Esophagus squamous epithelium (tissue), 4 donors: ENCODE data around the gene S100G.

Experiments
- CTCF ChIP-seq, 6 experiments: fragments of 450-650 bp in 4 of 6; fragments of 200-600 bp in 2 of 6; sonication (generic) in 2 of 6; IDR thresholded peaks; one replicate each; pipeline ENCODE4 v1.5.1; 2016 to 2019; ENCODE audit warnings: antibody characterized with exemption in 6 of 6, mild to moderate bottlenecking in 4 of 6, moderate library complexity in 4 of 6
- POLR2A ChIP-seq, 4 donors: fragments of 450-650 bp; IDR thresholded peaks; one replicate each; pipeline ENCODE4 v1.6.1; 2017; ENCODE audit warnings: antibody characterized with exemption in 4 of 4, mild to moderate bottlenecking in 4 of 4, moderate library complexity in 3 of 4

- TF ChIP-seq CTCF (IDR thresholded peaks at IDR 0.05) = no peak
- no peak for TF ChIP-seq POLR2A (IDR thresholded peaks at IDR 0.05)
Measured at GRCh38 chrX:16601885-16602284, 48.1 kb upstream of the S100G start.
